HepG2 (cell line): ENCODE measurements around the gene NDUFS6. TPM values are rescaled to one million over a fixed set of nuclear protein-coding genes. Genes with fewer than 3 reads are reported as not detected.

Source experiments
- ATAC-seq: fragments of 200-7000 bp; cut with Tn5 transposase; 3 replicates; pipeline ENCODE4 v1.9.1; 2020; ENCODE audit warnings: mild to moderate bottlenecking, moderate library complexity
- BruUV-seq: library from RNA; stranded (reverse); fragments of 400-500 nt; replicated peaks from 2 replicates; lab custom pipeline; 2021; lab: Mats Ljungman, UMichigan
- CTCF ChIA-PET: fragments of 300-600 bp; formaldehyde crosslinking; extraction: SDS; loops from one replicate; lab custom pipeline; 2021; ENCODE audit warnings: low total read pairs, inconsistent platforms, low intra/inter-chr PET ratio; lab: Yijun Ruan, JAX
- POLR2A ChIA-PET: fragments of 350-600 bp; sonication (Branson Sonifier 250); formaldehyde crosslinking; loops from one replicate; lab custom pipeline; 2020; ENCODE audit warnings: antibody characterized with exemption, inconsistent platforms; lab: Yijun Ruan, JAX
- DNase-seq: peaks from one replicate; pipeline ENCODE4 v3.0.0-alpha.2; 2015; ENCODE audit warnings: low spot score
- FAIRE-seq: peaks from 3 replicates; lab custom pipeline; 2011; peaks lifted over from hg19 to GRCh38; lab: Jason Lieb, UNC
- H2AFZ ChIP-seq: one replicate; pipeline ENCODE4 v1.6.1; 2011; ENCODE audit warnings: low read length, inconsistent platforms
- H3K27ac ChIP-seq: fragments of 300-600 bp; 3 replicates; pipeline ENCODE4 v1.8.0; 2011; ENCODE audit warnings: mixed run types, mild to moderate bottlenecking, mixed read lengths, low read length, inconsistent platforms; ENCODE audit not compliant: insufficient read depth; ENCODE audit errors: extremely low read length
- H3K27me3 ChIP-seq, 2 experiments: fragments of 200-600 bp in 1 of 2; 2 replicates in 1 of 2; 3 replicates in 1 of 2; pipeline versions ENCODE4 v1.6.0 to v1.8.0; 2011; ENCODE audit warnings: low read length in 2 of 2, mild to moderate bottlenecking in 2 of 2, moderate library complexity in 2 of 2, inconsistent platforms in 1 of 2; ENCODE audit not compliant: insufficient read depth in 2 of 2, control insufficient read depth in 1 of 2
- H3K36me3 ChIP-seq, 2 experiments: fragments of 200-600 bp in 1 of 2; replicated peaks in 1 of 2; 2 replicates in 1 of 2; 3 replicates in 1 of 2; pipeline versions ENCODE4 v1.5.1 to v1.8.0; 2011; ENCODE audit warnings: low read length in 2 of 2, inconsistent platforms in 1 of 2; ENCODE audit not compliant: insufficient read depth in 2 of 2, control insufficient read depth in 1 of 2
- H3K4me1 ChIP-seq: 2 replicates; pipeline ENCODE4 v1.5.1; 2012; ENCODE audit warnings: low read length, inconsistent platforms; ENCODE audit not compliant: insufficient read depth
- H3K4me2 ChIP-seq: 2 replicates; pipeline ENCODE4 v1.6.0; 2011; ENCODE audit warnings: low read depth, low read length, inconsistent platforms
- H3K4me3 ChIP-seq, 3 experiments: fragments of 200-600 bp in 1 of 3; sonication (generic), shearing (Covaris generic) in 1 of 3; replicated peaks in 1 of 3; 2 replicates each; pipeline ENCODE4 v1.5.1; 2011 to 2016; ENCODE audit warnings: low read length in 3 of 3, inconsistent platforms in 2 of 3, low read depth in 2 of 3, mild to moderate bottlenecking in 2 of 3, control low read depth in 1 of 3, mixed read lengths in 1 of 3; ENCODE audit not compliant: insufficient read depth in 1 of 3
- H3K79me2 ChIP-seq: one replicate; pipeline ENCODE4 v1.6.1; 2011; ENCODE audit warnings: low read length, inconsistent platforms; ENCODE audit not compliant: insufficient read depth
- H3K9ac ChIP-seq: 2 replicates; pipeline ENCODE4 v1.6.0; 2011; ENCODE audit warnings: mild to moderate bottlenecking, low read depth, low read length, inconsistent platforms; ENCODE audit not compliant: insufficient read depth
- H3K9me3 ChIP-seq: 2 replicates; pipeline ENCODE4 v1.5.1; 2012; ENCODE audit warnings: mild to moderate bottlenecking, low read length
- H4K20me1 ChIP-seq: 2 replicates; pipeline ENCODE4 v1.6.0; 2011; ENCODE audit warnings: inconsistent platforms, mild to moderate bottlenecking, low read length, moderate library complexity; ENCODE audit not compliant: insufficient read depth
- EZH2 ChIP-seq: conservative IDR thresholded peaks from 2 replicates; pipeline ENCODE4 v1.6.1; 2012; ENCODE audit warnings: mild to moderate bottlenecking, low read depth, low read length, moderate library complexity
- GFI1 ChIP-seq: sonication (generic); formaldehyde crosslinking; IDR thresholded peaks from 2 replicates; pipeline ENCODE4 v1.5.0; 2020; ENCODE audit warnings: missing genetic modification reagents, mild to moderate bottlenecking, borderline replicate concordance
- IRF9 ChIP-seq: sonication (generic); formaldehyde crosslinking; IDR thresholded peaks from 2 replicates; pipeline ENCODE4 v1.8.0; 2022; ENCODE audit warnings: missing genetic modification reagents, mild to moderate bottlenecking, borderline replicate concordance
- RBM39 ChIP-seq: fragments of 200-400 bp; formaldehyde crosslinking; IDR thresholded peaks from one replicate; pipeline ENCODE4 v1.6.1; 2018; ENCODE audit warnings: antibody characterized with exemption, mild to moderate bottlenecking, low read depth, low read length; ENCODE audit not compliant: poor library complexity, severe bottlenecking
- ZNF10 ChIP-seq: sonication (generic); formaldehyde crosslinking; IDR thresholded peaks from 2 replicates; pipeline ENCODE4 v1.4.0; 2020; ENCODE audit warnings: mild to moderate bottlenecking, low read depth, missing genetic modification reagents, borderline replicate concordance
- ZNF260 ChIP-seq: sonication (generic); formaldehyde crosslinking; IDR thresholded peaks from 2 replicates; pipeline ENCODE4 v1.4.0; 2020; ENCODE audit warnings: missing genetic modification reagents, low read depth, mild to moderate bottlenecking, borderline replicate concordance
- ZSCAN12 ChIP-seq: sonication (generic); formaldehyde crosslinking; IDR thresholded peaks from 2 replicates; pipeline ENCODE4 v1.9.0; 2021; ENCODE audit warnings: mild to moderate bottlenecking, missing genetic modification reagents
- WGBS: methylation state at CpG from one replicate; pipeline ENCODE4 v1.1.6; 2017; ENCODE audit warnings: low lambda C conversion rate; 5-methylcytosine and 5-hydroxymethylcytosine counted together
- in situ Hi-C: cut with HindIII; loops from 2 replicates; pipeline ENCODE4 v1.10.0; 2017; ENCODE audit warnings: low pct_unique_long_range_greater_than_20kb; ENCODE audit not compliant: extremely low pct_ligation_motif_present
- intact Hi-C: fragments of 100-400 bp; cut with micrococcal nuclease; formaldehyde crosslinking; loops from one replicate; pipeline ENCODE4 v1.10.0; 2022; ENCODE audit not compliant: unreplicated experiment
- polyA plus RNA-seq, 8 experiments: library from polyadenylated mRNA; depleted of rRNA in 3 of 8; stranded (reverse) in 7 of 8; unstranded in 1 of 8; fragments of >200 nt; fragmentation: Illumina TruSeq in 4 of 8; extraction: Trizol in 4 of 8; gene quantifications; 2 replicates each; pipeline versions ENCODE4 v1.2.1 to v1.2.3, GENCODE V29; 2011 to 2016; ENCODE audit warnings: low read depth in 4 of 8, missing spikeins in 1 of 8, mixed read lengths in 1 of 8; ENCODE audit not compliant: insufficient read depth in 1 of 8
- total RNA-seq, 5 experiments: library from RNA; depleted of rRNA; stranded (reverse); fragments of >200 nt; fragmentation: Illumina TruSeq; extraction: Trizol; gene quantifications; 2 replicates each; pipeline ENCODE4 v1.2.3, GENCODE V29; 2016; ENCODE audit warnings: low read depth in 1 of 5

The NDUFS6 gene
- total and polyA plus RNA-seq, 2 of the 13 experiments (the other 11 are each of a cell fraction or from before 2014, with no cell fraction given), result 23.7 to 50.4 TPM

GRCh38 chr5:1760231-1760630 lies 41.0 kb upstream of the NDUFS6 start (continued):
- TF ChIP-seq ZSCAN12 (CRISPR knock-in tag) (no peak), ZNF260 (CRISPR knock-in tag) (no peak), GFI1 (CRISPR knock-in tag) (no peak), ZNF10 (CRISPR knock-in tag) (no peak)

- TF ChIP-seq IRF9 (no peak), RBM39 (no peak), EZH2 (0 out of 2 replicates have a peak, but pooled peaks have one; percentile 30)
- intact Hi-C loops, result loop anchor here (5.0 kb wide), 1 partner anchor 391 kb away; no protein-coding TSS in a partner anchor
- no TSS peak for BruUV-seq
- H3K27ac ChIP-seq, result no peak overlapping the region
- H3K9me3 ChIP-seq, result no peaks in the 10 kb centered on the region
- no peak overlapping the region for H2AFZ ChIP-seq
- ChIA-PET POLR2A (no interaction called here), CTCF (no interaction called here)
- 0 out of 2 replicates have a peak, but pooled peaks cover 2% of the 10 kb centered on the region for H4K20me1 ChIP-seq
- H3K79me2 ChIP-seq, result no peaks in the 10 kb centered on the region
- DNase-seq (no peak), ATAC-seq (no peak), FAIRE-seq (no peak)
- H3K36me3 ChIP-seq, result no peaks in the 10 kb centered on the region
- no peak overlapping the region for H3K4me3 ChIP-seq
- peaks cover 13 to 70% of the 10 kb centered on the region in 2 experiments for H3K27me3 ChIP-seq
- in situ Hi-C loops, result loop anchor here (10.0 kb wide), 1 partner anchor 254 kb away; no protein-coding TSS in a partner anchor
- H3K4me2 ChIP-seq, result no peak overlapping the region
- no peak overlapping the region for H3K9ac ChIP-seq
- 2% methylated on average over 9 of the region's 28 CpGs for WGBS
- H3K4me1 ChIP-seq, result no peaks in the 10 kb centered on the region
Measured at GRCh38 chr5:1760656-1761452, 40.4 kb upstream of the NDUFS6 start.
